SK-N-SH treated with all-trans-retinoic acid at 6 μM for 48 hours (cell line): Measurements from ENCODE around the gene MYO16.

Experiments used
- ATAC-seq: fragments of 200-7000 bp; cut with Tn5 transposase; 3 replicates; pipeline ENCODE4 v1.9.1; 2020; ENCODE audit warnings: mild to moderate bottlenecking, moderate library complexity
- ARNTL ChIP-seq: fragments of 450-650 bp; formaldehyde crosslinking; IDR thresholded peaks from 2 replicates; pipeline ENCODE4 v1.5.0; 2020; ENCODE audit warnings: low read depth, mild to moderate bottlenecking, moderate library complexity, borderline replicate concordance
- BACH2 ChIP-seq: fragments of 250-450 bp; sonication (Bioruptor Pico); IDR thresholded peaks from 2 replicates; pipeline ENCODE4 v1.9.0; 2021; ENCODE audit warnings: mild to moderate bottlenecking, borderline replicate concordance
- CSDC2 ChIP-seq: fragments of 250-450 bp; sonication (Bioruptor Pico); IDR thresholded peaks from 2 replicates; pipeline ENCODE4 v1.5.0; 2020; ENCODE audit warnings: mild to moderate bottlenecking, moderate library complexity
- ESRRG ChIP-seq: fragments of 250-450 bp; sonication (Bioruptor Pico); IDR thresholded peaks from 2 replicates; pipeline ENCODE4 v1.6.1; 2021; ENCODE audit warnings: mild to moderate bottlenecking
- GLIS3 ChIP-seq: fragments of 250-450 bp; sonication (Bioruptor Pico); IDR thresholded peaks from 2 replicates; pipeline ENCODE4 v1.5.0; 2020; ENCODE audit warnings: mild to moderate bottlenecking, moderate library complexity
- ISL1 ChIP-seq: fragments of 250-450 bp; sonication (Bioruptor Pico); IDR thresholded peaks from 2 replicates; pipeline ENCODE4 v2.1.2; 2022; ENCODE audit warnings: mild to moderate bottlenecking, moderate library complexity
- OSR1 ChIP-seq: fragments of 250-450 bp; sonication (Bioruptor Pico); IDR thresholded peaks from 2 replicates; pipeline ENCODE4 v1.8.0; 2022; ENCODE audit warnings: moderate library complexity, mild to moderate bottlenecking, inconsistent platforms
- PPARA ChIP-seq: fragments of 250-450 bp; sonication (Bioruptor Pico); IDR thresholded peaks from 2 replicates; pipeline ENCODE4 v1.5.0; 2020; ENCODE audit warnings: mild to moderate bottlenecking, borderline replicate concordance
- RARB ChIP-seq: fragments of 250-450 bp; sonication (Bioruptor Pico); IDR thresholded peaks from 2 replicates; pipeline ENCODE4 v1.8.0; 2021; ENCODE audit warnings: mild to moderate bottlenecking, moderate library complexity
- SNAI2 ChIP-seq: fragments of 250-450 bp; sonication (Bioruptor Pico); IDR thresholded peaks from 2 replicates; pipeline ENCODE4 v1.5.0; 2020; ENCODE audit warnings: mild to moderate bottlenecking, moderate library complexity
- TCF4 ChIP-seq: fragments of 250-450 bp; sonication (Bioruptor Pico); IDR thresholded peaks from 2 replicates; pipeline ENCODE4 v1.8.0; 2021; ENCODE audit warnings: mild to moderate bottlenecking, moderate library complexity, borderline replicate concordance
- TOX ChIP-seq: fragments of 250-450 bp; sonication (Bioruptor Pico); IDR thresholded peaks from 2 replicates; pipeline ENCODE4 v1.8.0; 2021; ENCODE audit warnings: mild to moderate bottlenecking, moderate library complexity, borderline replicate concordance
- ZC3H10 ChIP-seq: fragments of 250-450 bp; sonication (Bioruptor Pico); IDR thresholded peaks from 2 replicates; pipeline ENCODE4 v1.5.1; 2021; ENCODE audit warnings: mild to moderate bottlenecking, moderate library complexity
- ZFP3 ChIP-seq: fragments of 250-450 bp; sonication (Bioruptor Pico); IDR thresholded peaks from 2 replicates; pipeline ENCODE4 v1.5.0; 2020; ENCODE audit warnings: mild to moderate bottlenecking, moderate library complexity
- ZFP30 ChIP-seq: fragments of 450-650 bp; formaldehyde crosslinking; IDR thresholded peaks from 2 replicates; pipeline ENCODE4 v1.5.0; 2022; ENCODE audit warnings: mild to moderate bottlenecking, moderate library complexity
- ZNF565 ChIP-seq: fragments of 450-650 bp; formaldehyde crosslinking; conservative IDR thresholded peaks from 2 replicates; pipeline ENCODE4 v1.5.0; 2020; ENCODE audit warnings: low read depth, mild to moderate bottlenecking, moderate library complexity
- ZNF70 ChIP-seq: fragments of 450-650 bp; formaldehyde crosslinking; IDR thresholded peaks from 2 replicates; pipeline ENCODE4 v1.5.0; 2020; ENCODE audit warnings: mild to moderate bottlenecking, moderate library complexity
- ZNF8 ChIP-seq: fragments of 450-650 bp; formaldehyde crosslinking; IDR thresholded peaks from 2 replicates; pipeline ENCODE4 v1.5.0; 2020; ENCODE audit warnings: mild to moderate bottlenecking, moderate library complexity
- TF ChIP-seq, protein P1 (sequence below): fragments of 250-450 bp; sonication (Bioruptor Pico); IDR thresholded peaks from 2 replicates; pipeline ENCODE4 v1.8.0; 2020; ENCODE audit warnings: mild to moderate bottlenecking, moderate library complexity, borderline replicate concordance
- TF ChIP-seq, protein P2 (sequence below): fragments of 250-450 bp; sonication (Bioruptor Pico); IDR thresholded peaks from 2 replicates; pipeline ENCODE4 v1.5.1; 2020; ENCODE audit warnings: low read depth, mild to moderate bottlenecking, moderate library complexity
- TF ChIP-seq, protein P3 (sequence below): fragments of 250-450 bp; sonication (Bioruptor Pico); IDR thresholded peaks from 2 replicates; pipeline ENCODE4 v1.8.0; 2021; ENCODE audit warnings: low read depth, mild to moderate bottlenecking, moderate library complexity, borderline replicate concordance
- TF ChIP-seq, protein P4 (sequence below): fragments of 250-450 bp; sonication (Bioruptor Pico); IDR thresholded peaks from 2 replicates; pipeline ENCODE4 v1.5.1; 2021; ENCODE audit warnings: mild to moderate bottlenecking, moderate library complexity

MYO16 gene

DNA sequence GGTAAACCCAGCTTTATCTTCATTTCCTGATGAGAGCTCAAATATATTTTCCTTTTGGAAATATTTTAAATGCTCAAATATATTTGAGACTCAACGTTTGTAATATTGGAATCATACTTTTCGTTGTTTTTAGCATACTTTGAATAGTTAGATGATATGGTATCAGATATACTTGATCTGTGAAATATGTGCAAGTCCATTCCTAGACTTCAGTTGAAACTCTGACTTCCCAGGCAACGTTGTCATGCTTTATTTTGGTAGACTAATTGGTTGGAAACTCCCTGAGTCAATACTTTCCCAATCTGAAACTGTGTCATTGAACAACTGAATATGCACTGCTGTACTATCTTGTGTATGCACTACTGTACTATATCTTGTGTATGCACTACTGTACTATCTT lies 378.5 kb downstream of the MYO16 start (continued):
- TF ChIP-seq, protein P1, sequence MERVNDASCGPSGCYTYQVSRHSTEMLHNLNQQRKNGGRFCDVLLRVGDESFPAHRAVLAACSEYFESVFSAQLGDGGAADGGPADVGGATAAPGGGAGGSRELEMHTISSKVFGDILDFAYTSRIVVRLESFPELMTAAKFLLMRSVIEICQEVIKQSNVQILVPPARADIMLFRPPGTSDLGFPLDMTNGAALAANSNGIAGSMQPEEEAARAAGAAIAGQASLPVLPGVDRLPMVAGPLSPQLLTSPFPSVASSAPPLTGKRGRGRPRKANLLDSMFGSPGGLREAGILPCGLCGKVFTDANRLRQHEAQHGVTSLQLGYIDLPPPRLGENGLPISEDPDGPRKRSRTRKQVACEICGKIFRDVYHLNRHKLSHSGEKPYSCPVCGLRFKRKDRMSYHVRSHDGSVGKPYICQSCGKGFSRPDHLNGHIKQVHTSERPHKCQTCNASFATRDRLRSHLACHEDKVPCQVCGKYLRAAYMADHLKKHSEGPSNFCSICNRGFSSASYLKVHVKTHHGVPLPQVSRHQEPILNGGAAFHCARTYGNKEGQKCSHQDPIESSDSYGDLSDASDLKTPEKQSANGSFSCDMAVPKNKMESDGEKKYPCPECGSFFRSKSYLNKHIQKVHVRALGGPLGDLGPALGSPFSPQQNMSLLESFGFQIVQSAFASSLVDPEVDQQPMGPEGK (CRISPR knock-in tag), result no peak
- TF ChIP-seq ZNF8 (CRISPR knock-in tag), result no peak

DNA sequence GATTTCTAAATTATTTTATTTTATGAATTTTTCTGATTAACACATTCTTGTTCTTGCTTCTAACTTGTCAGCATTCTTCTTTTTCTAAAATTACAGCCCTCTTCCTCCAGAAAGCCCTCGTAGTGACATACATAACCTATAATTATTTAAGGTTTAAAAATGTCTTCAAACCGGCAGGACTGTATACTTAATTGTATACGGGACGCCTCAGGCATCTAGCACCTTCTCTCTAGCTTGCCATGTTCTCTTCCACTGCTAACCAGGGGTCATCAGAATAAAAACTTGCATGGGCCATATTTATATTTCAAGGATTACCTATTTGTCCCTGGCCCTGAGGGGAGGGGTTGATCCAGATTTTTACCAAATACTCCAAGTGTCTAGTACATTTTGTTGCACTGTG lies 380.3 kb downstream of the MYO16 start:
- TF ChIP-seq GLIS3 (CRISPR knock-in tag) (no peak), ZC3H10 (CRISPR knock-in tag) (no peak), CSDC2 (no peak), ZFP30 (CRISPR knock-in tag) (no peak), RARB (CRISPR knock-in tag) (no peak), ISL1 (CRISPR knock-in tag) (no peak), ZNF8 (CRISPR knock-in tag) (no peak)
- TF ChIP-seq, protein P1 (CRISPR knock-in tag), result no peak
- TF ChIP-seq, protein P2, sequence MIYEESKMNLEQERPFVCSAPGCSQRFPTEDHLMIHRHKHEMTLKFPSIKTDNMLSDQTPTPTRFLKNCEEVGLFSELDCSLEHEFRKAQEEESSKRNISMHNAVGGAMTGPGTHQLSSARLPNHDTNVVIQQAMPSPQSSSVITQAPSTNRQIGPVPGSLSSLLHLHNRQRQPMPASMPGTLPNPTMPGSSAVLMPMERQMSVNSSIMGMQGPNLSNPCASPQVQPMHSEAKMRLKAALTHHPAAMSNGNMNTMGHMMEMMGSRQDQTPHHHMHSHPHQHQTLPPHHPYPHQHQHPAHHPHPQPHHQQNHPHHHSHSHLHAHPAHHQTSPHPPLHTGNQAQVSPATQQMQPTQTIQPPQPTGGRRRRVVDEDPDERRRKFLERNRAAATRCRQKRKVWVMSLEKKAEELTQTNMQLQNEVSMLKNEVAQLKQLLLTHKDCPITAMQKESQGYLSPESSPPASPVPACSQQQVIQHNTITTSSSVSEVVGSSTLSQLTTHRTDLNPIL (CRISPR knock-in tag), result no peak
- ATAC-seq, result no peak

DNA sequence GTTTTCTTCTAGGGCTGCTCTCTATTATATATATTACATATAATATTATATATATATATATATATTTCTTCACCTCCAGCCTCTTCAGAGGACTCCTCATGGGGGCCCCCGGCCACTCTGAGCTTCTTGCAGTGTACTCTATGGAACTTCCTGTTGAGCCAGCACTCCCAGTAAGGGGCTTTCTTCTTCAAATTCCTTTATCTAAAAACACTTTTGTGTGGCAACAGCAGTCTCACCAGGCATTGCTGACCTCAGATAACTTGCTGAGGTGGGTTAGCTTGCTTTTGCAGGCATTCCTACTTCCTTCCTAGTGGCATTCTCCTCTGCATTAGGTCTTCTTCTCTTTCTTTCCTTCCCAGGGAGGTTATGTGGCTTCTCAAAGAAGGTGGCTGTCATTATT lies 381.5 kb downstream of the MYO16 start:
- no peak for ATAC-seq
- TF ChIP-seq SNAI2 (no peak), PPARA (CRISPR knock-in tag) (no peak), BACH2 (CRISPR knock-in tag) (no peak), TCF4 (CRISPR knock-in tag) (no peak), ZFP3 (CRISPR knock-in tag) (no peak), ESRRG (CRISPR knock-in tag) (no peak), ARNTL (CRISPR knock-in tag) (no peak), ISL1 (CRISPR knock-in tag) (no peak), ZFP30 (CRISPR knock-in tag) (no peak), GLIS3 (CRISPR knock-in tag) (no peak)
- TF ChIP-seq, protein P3, sequence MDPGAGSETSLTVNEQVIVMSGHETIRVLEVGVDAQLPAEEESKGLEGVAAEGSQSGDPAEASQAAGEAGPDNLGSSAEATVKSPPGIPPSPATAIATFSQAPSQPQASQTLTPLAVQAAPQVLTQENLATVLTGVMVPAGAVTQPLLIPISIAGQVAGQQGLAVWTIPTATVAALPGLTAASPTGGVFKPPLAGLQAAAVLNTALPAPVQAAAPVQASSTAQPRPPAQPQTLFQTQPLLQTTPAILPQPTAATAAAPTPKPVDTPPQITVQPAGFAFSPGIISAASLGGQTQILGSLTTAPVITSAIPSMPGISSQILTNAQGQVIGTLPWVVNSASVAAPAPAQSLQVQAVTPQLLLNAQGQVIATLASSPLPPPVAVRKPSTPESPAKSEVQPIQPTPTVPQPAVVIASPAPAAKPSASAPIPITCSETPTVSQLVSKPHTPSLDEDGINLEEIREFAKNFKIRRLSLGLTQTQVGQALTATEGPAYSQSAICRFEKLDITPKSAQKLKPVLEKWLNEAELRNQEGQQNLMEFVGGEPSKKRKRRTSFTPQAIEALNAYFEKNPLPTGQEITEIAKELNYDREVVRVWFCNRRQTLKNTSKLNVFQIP (CRISPR knock-in tag), result no peak
- TF ChIP-seq, protein P2 (CRISPR knock-in tag), result no peak

DNA sequence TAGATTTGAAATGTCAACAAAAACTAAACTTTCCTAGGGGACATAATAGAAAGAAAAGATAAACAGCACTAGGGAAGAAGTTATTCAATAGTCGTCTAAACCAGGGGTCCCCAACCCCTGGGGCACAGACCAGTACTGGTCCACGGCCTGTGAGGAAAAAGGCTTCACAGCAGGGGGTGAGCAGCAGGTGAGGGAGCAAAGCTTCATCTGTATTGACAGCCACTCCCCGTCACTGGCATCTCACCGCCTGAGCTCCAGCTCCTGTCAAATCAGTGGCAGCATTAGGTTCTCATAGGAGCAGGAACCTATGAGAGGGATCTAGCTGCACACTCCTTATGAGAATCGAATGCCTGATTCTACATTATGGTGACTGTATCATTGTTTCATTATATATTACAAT lies 382.7 kb downstream of the MYO16 start:
- TF ChIP-seq SNAI2, result no peak
- TF ChIP-seq ESRRG (CRISPR knock-in tag), result no peak
- ATAC-seq, result no peak

DNA sequence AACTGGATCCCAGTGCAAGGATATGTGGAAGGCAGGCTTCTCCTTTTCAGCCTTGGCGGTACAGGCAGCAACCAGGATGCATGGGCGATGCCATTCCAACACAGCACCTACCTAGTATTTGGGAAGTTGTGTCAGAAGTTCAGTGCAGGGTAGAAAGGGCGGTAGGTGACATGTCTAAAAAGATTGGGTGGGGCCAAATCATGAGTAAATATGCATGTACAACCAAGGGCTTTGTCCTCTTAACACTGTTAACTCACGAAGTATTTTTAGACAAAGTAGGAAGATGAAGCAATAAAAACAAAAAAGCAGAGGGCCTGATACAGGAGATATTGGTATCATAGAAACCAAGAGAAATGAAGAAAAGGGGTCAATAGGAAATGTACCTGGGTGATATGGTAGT lies 392.1 kb downstream of the MYO16 start:
- ATAC-seq, result no peak
- TF ChIP-seq BACH2 (CRISPR knock-in tag) (no peak), PPARA (CRISPR knock-in tag) (no peak), OSR1 (CRISPR knock-in tag) (no peak), SNAI2 (no peak), GLIS3 (CRISPR knock-in tag) (no peak), ZFP3 (CRISPR knock-in tag) (no peak), TOX (no peak), ZNF565 (CRISPR knock-in tag) (no peak), ZC3H10 (CRISPR knock-in tag) (no peak), ZNF70 (CRISPR knock-in tag) (no peak), TCF4 (CRISPR knock-in tag) (no peak)
- TF ChIP-seq, protein P4, sequence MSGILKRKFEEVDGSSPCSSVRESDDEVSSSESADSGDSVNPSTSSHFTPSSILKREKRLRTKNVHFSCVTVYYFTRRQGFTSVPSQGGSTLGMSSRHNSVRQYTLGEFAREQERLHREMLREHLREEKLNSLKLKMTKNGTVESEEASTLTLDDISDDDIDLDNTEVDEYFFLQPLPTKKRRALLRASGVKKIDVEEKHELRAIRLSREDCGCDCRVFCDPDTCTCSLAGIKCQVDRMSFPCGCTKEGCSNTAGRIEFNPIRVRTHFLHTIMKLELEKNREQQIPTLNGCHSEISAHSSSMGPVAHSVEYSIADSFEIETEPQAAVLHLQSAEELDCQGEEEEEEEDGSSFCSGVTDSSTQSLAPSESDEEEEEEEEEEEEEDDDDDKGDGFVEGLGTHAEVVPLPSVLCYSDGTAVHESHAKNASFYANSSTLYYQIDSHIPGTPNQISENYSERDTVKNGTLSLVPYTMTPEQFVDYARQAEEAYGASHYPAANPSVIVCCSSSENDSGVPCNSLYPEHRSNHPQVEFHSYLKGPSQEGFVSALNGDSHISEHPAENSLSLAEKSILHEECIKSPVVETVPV, result no peak
- TF ChIP-seq, protein P2 (CRISPR knock-in tag), result no peak
